Stimulated activated naive CD4-positive, alpha-beta T cell (primary cell): Measurements from ENCODE around the gene GUCA2B.
A peak's percentile ranks its signal among the peaks of the same experiment; 100 is the strongest.

ENCODE experiments used
- DNase-seq, 6 experiments: peaks; one replicate each; lab custom pipeline; 2025; lab: John Stamatoyannopoulos, UW

GUCA2B gene

GRCh38 chr1:42143896-42144710, 9.1 kb upstream of the GUCA2B start:
- no peak for DNase-seq

- no peak for DNase-seq
Measured at GRCh38 chr1:42144711-42145388, 8.4 kb upstream of the GUCA2B start.

- no peak for DNase-seq
Measured at GRCh38 chr1:42145389-42145716, 7.9 kb upstream of the GUCA2B start.

GRCh38 chr1:42145764-42146625, 7.2 kb upstream of the GUCA2B start:
- no peak for DNase-seq

GRCh38 chr1:42146626-42147320, 6.4 kb upstream of the GUCA2B start:
- DNase-seq, result peak; percentile 32 to 65 (median 48)

- no peak for DNase-seq
Measured at GRCh38 chr1:42148166-42148565, 5.0 kb upstream of the GUCA2B start.

GRCh38 chr1:42150651-42151050, 2.6 kb upstream of the GUCA2B start:
- DNase-seq, result no peak

GRCh38 chr1:42152119-42152518, 1.1 kb upstream of the GUCA2B start:
- no peak for DNase-seq

GRCh38 chr1:42153624-42154023, 414 bp downstream of the GUCA2B start:
- DNase-seq, result no peak

- DNase-seq, result no peak
Measured at GRCh38 chr1:42154685-42155084, 1.5 kb downstream of the GUCA2B start.

GRCh38 chr1:42155362-42155761, 2.2 kb downstream of the GUCA2B start:
- no peak for DNase-seq

- DNase-seq, result no peak
Measured at GRCh38 chr1:42157667-42158066, 4.5 kb downstream of the GUCA2B start.

GRCh38 chr1:42158189-42158588, 5.0 kb downstream of the GUCA2B start:
- no peak for DNase-seq

GRCh38 chr1:42162181-42162580, 9.0 kb downstream of the GUCA2B start:
- DNase-seq, result no peak

- DNase-seq, result no peak
Measured at GRCh38 chr1:42163114-42163513, 9.9 kb downstream of the GUCA2B start.

- DNase-seq, result no peak
Measured at GRCh38 chr1:42163536-42164503, 10.6 kb downstream of the GUCA2B start.

- no peak for DNase-seq
Measured at GRCh38 chr1:42164551-42165420, 11.6 kb downstream of the GUCA2B start, which contains the start of gene GUCA2A. GUCA2A (minus strand) TSS chr1:42164745; CDS start chr1:42164712, 33 bp downstream.

GRCh38 chr1:42165511-42166210, 12.5 kb downstream of the GUCA2B start:
- DNase-seq, result no peak
